Natural killer cell (primary cell): Measurements from ENCODE around the gene CDX1. TPM values are rescaled to one million over a fixed set of nuclear protein-coding genes. Genes with fewer than 3 reads are reported as not detected.

ENCODE experiments used
- ATAC-seq, 3 donors: fragments of 150-1000 bp in 2 of 3; fragments of 200-7000 bp in 1 of 3; cut with Tn5 transposase; 1 replicate in 1 of 3; 2 replicates in 2 of 3; pipeline ENCODE4 v1.10.0; 2021; ENCODE audit warnings: mild to moderate bottlenecking in 2 of 3, moderate library complexity in 2 of 3
- DNase-seq, 2 donors: peaks; one replicate each; pipeline versions ENCODE4 v3.0.0 to v3.0.0-alpha.2; 2013 to 2021; ENCODE audit warnings: mixed read lengths in 1 of 2
- H3K27ac ChIP-seq: one replicate; pipeline ENCODE4 v1.5.1; 2013; ENCODE audit warnings: mild to moderate bottlenecking, low read length
- H3K27me3 ChIP-seq: one replicate; pipeline ENCODE4 v1.6.1; 2013; ENCODE audit warnings: low read length; ENCODE audit not compliant: control insufficient read depth, insufficient read depth
- H3K36me3 ChIP-seq: one replicate; pipeline ENCODE4 v1.6.1; 2013; ENCODE audit warnings: low read length; ENCODE audit not compliant: control insufficient read depth, insufficient read depth
- H3K4me1 ChIP-seq: one replicate; pipeline ENCODE4 v1.6.1; 2013; ENCODE audit warnings: low read length; ENCODE audit not compliant: control insufficient read depth, insufficient read depth
- H3K4me3 ChIP-seq: one replicate; pipeline ENCODE4 v1.5.1; 2013; ENCODE audit warnings: low read length
- H3K9me3 ChIP-seq: one replicate; pipeline ENCODE4 v1.6.1; 2013; ENCODE audit warnings: low read length; ENCODE audit not compliant: control insufficient read depth, insufficient read depth
- H3K27ac Mint-ChIP-seq, 2 donors: one replicate each; pipeline ENCODE4 v1.8.0; 2022; ENCODE audit warnings: mild to moderate bottlenecking in 2 of 2, mixed read lengths in 2 of 2, moderate library complexity in 1 of 2
- H3K27me3 Mint-ChIP-seq, 2 donors: one replicate each; pipeline ENCODE4 v1.8.0; 2022; ENCODE audit warnings: low read depth in 2 of 2, mixed read lengths in 2 of 2
- H3K36me3 Mint-ChIP-seq: one replicate; pipeline ENCODE4 v1.8.0; 2022; ENCODE audit warnings: mixed read lengths
- H3K4me1 Mint-ChIP-seq, 2 donors: one replicate each; pipeline ENCODE4 v1.8.0; 2022; ENCODE audit warnings: mixed read lengths in 2 of 2
- H3K4me3 Mint-ChIP-seq: one replicate; pipeline ENCODE4 v1.8.0; 2022; ENCODE audit warnings: mild to moderate bottlenecking, moderate library complexity, mixed read lengths
- H3K9me3 Mint-ChIP-seq, 2 donors: one replicate each; pipeline ENCODE4 v1.8.0; 2022; ENCODE audit warnings: mixed read lengths in 2 of 2
- WGBS: methylation state at CpG from one replicate; pipeline ENCODE4 v1.1.7; 2013; ENCODE audit warnings: missing lambda C conversion rate; ENCODE audit not compliant: insufficient coverage; 5-methylcytosine and 5-hydroxymethylcytosine counted together
- intact Hi-C: fragments of 100-400 bp; cut with micrococcal nuclease; formaldehyde crosslinking; loops from one replicate; pipeline ENCODE4 v1.14.2; 2022
- total RNA-seq, 4 donors: library from RNA; stranded (reverse); fragments of 120-200 nt in 1 of 4; gene quantifications; one replicate each; pipeline versions ENCODE4 v1.2.3 to v1.2.4, GENCODE V29; 2013 to 2022
- TF ChIP-seq, protein P1 (sequence below): fragments of 200-600 bp; IDR thresholded peaks from one replicate; pipeline ENCODE4 v1.8.0; 2022; ENCODE audit warnings: antibody characterized with exemption

The CDX1 gene
- total RNA-seq, 3 donors from 2014 or later (not counting 1 experiment from before 2014, with no cell fraction given), result not detected

GRCh38 chr5:150146862-150147601 is 19.5 kb upstream of the CDX1 start:
- Histone ChIP-seq H3K27ac (no peak overlapping the region), H3K4me3 (no peak overlapping the region), H3K4me1 (peaks cover 54% of the 10 kb centered on the region), H3K27me3 (no peaks in the 10 kb centered on the region), H3K36me3 (no peaks in the 10 kb centered on the region), H3K9me3 (no peaks in the 10 kb centered on the region)
- peaks cover 56 to 67% of the 10 kb centered on the region in 2 donors for H3K4me1 Mint-ChIP-seq
- H3K27ac Mint-ChIP-seq, result no peak overlapping the region
- no peaks in the 10 kb centered on the region for H3K9me3 Mint-ChIP-seq
- H3K4me3 Mint-ChIP-seq, result no peak overlapping the region
- no peaks in the 10 kb centered on the region for H3K36me3 Mint-ChIP-seq
- ATAC-seq, result no peak
- 95% methylated on average over 14 of the region's 14 CpGs for WGBS
- intact Hi-C loops, result no loop called here
- TF ChIP-seq, protein P1, sequence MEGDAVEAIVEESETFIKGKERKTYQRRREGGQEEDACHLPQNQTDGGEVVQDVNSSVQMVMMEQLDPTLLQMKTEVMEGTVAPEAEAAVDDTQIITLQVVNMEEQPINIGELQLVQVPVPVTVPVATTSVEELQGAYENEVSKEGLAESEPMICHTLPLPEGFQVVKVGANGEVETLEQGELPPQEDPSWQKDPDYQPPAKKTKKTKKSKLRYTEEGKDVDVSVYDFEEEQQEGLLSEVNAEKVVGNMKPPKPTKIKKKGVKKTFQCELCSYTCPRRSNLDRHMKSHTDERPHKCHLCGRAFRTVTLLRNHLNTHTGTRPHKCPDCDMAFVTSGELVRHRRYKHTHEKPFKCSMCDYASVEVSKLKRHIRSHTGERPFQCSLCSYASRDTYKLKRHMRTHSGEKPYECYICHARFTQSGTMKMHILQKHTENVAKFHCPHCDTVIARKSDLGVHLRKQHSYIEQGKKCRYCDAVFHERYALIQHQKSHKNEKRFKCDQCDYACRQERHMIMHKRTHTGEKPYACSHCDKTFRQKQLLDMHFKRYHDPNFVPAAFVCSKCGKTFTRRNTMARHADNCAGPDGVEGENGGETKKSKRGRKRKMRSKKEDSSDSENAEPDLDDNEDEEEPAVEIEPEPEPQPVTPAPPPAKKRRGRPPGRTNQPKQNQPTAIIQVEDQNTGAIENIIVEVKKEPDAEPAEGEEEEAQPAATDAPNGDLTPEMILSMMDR, result no peak
- H3K27me3 Mint-ChIP-seq, result peaks cover 0 to 4% of the 10 kb centered on the region in 2 donors
- no peak for DNase-seq

DNA sequence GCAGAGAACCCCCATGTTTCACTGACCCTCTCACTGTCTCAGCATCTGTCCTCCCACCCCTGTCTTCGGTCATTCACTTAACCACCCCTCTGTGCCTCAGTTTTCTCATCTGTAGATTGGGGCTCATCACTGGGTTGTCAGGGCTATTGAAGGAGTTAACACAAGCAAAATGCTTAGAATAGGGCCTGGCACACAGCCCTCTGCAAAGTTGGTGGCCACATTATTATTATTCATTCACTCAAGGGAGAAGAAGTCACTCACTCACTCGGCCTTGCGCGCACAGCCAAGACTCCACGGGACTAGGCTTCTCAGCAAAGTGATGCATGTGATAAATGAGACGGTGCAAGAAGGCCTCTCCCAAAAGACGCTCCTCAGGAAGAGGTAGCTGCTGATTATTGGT is 18.9 kb upstream of the CDX1 start:
- TF ChIP-seq, protein P1, result no peak
- ATAC-seq, result no peak
- Histone ChIP-seq H3K4me1 (peaks cover 54% of the 10 kb centered on the region), H3K4me3 (no peak overlapping the region), H3K27me3 (no peaks in the 10 kb centered on the region), H3K36me3 (no peaks in the 10 kb centered on the region), H3K27ac (no peak overlapping the region), H3K9me3 (no peaks in the 10 kb centered on the region)
- no peak for DNase-seq
- H3K4me3 Mint-ChIP-seq, result peak overlapping the region; percentile 77
- WGBS, result 96% methylated on average over 7 of the region's 7 CpGs
- H3K27me3 Mint-ChIP-seq, result peaks cover 0 to 4% of the 10 kb centered on the region in 2 donors
- H3K27ac Mint-ChIP-seq, result no peak overlapping the region
- peaks cover 61 to 72% of the 10 kb centered on the region in 2 donors for H3K4me1 Mint-ChIP-seq
- intact Hi-C loops, result no loop called here
- H3K9me3 Mint-ChIP-seq, result no peaks in the 10 kb centered on the region
- H3K36me3 Mint-ChIP-seq, result no peaks in the 10 kb centered on the region

DNA sequence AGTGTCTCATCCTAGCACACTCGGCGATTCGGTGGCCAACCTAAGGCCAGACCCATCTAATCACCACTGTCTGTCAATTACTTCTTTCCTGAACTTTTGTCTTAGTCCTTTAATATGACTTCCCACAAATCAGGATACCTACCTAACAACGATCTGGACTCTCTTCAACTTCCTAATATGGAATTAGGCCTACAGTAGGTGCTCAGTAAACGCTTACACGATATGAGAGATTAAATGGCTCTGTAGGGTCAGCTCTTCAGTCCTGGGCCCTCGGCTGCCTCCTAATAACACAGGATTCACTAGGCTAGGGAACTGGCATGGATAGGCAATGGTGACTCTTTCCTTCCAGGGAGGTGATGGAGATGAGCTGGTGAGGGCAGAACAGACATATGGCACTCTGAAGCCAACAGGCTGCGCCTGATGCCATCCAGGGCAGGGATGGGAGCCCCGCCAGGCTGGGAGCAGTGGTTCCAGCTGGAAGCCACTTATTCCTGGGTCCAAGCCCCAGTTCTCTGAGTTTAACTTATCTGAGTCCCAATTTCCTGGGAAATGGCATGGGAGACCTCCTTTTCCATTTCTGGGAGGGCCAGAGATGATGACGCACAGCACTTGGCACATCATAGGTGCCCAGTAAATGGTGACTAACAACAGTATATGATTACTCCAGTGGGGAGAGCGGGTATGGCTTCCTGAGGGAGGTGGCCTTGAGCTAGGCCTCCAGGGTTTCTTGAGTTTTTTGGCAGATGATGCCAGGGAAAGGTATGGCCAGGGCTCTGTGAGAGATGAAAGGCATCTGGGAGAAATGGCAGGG is 18.3 kb upstream of the CDX1 start:
- DNase-seq, result no peak
- no peak overlapping the region for H3K27ac ChIP-seq
- peaks cover 57% of the 10 kb centered on the region for H3K4me1 ChIP-seq
- no peaks in the 10 kb centered on the region for H3K36me3 Mint-ChIP-seq
- H3K9me3 Mint-ChIP-seq, result no peaks in the 10 kb centered on the region
- H3K9me3 ChIP-seq, result no peaks in the 10 kb centered on the region
- H3K4me3 Mint-ChIP-seq, result peak overlapping the region; percentile 77
- no peak overlapping the region for H3K4me3 ChIP-seq
- H3K27ac Mint-ChIP-seq, result peak overlapping the region; percentile 67 to 76
- intact Hi-C loops, result no loop called here
- H3K36me3 ChIP-seq, result no peaks in the 10 kb centered on the region
- H3K27me3 ChIP-seq, result no peaks in the 10 kb centered on the region
- TF ChIP-seq, protein P1, result no peak
- H3K4me1 Mint-ChIP-seq, result peaks cover 55 to 67% of the 10 kb centered on the region in 2 donors
- WGBS, result 96% methylated on average over 11 of the region's 11 CpGs
- peaks cover 0 to 4% of the 10 kb centered on the region in 2 donors for H3K27me3 Mint-ChIP-seq
- ATAC-seq, result no peak
